HG02610 (cell line): ENCODE results near the gene ACSS2.
A peak's percentile ranks its signal among the peaks of the same experiment; 100 is the strongest.

Experiments
- ATAC-seq: cut with Tn5 transposase; IDR thresholded peaks from one replicate; pipeline ENCODE4 v1.9.1; 2021; ENCODE audit warnings: mild to moderate bottlenecking, moderate library complexity; ENCODE audit not compliant: unreplicated experiment

ACSS2 gene

GRCh38 chr20:34876406-34877282 is at the start of gene ACSS2:
ACSS2 (plus strand) TSS chr20:34876612; CDS start chr20:34876646, 34 bp downstream.
- ATAC-seq = peak; percentile 23

GRCh38 chr20:34829191-34829590 is 47.2 kb upstream of the ACSS2 start:
- no peak for ATAC-seq

- ATAC-seq = no peak
Observed at GRCh38 chr20:34831936-34832335, 44.5 kb upstream of the ACSS2 start.

- ATAC-seq = no peak
Observed at GRCh38 chr20:34834459-34834893, 41.9 kb upstream of the ACSS2 start.

GRCh38 chr20:34842143-34842542 is 34.3 kb upstream of the ACSS2 start:
- no peak for ATAC-seq

- no peak for ATAC-seq
Observed at GRCh38 chr20:34843421-34843820, 33.0 kb upstream of the ACSS2 start.

GRCh38 chr20:34848597-34848996 is 27.8 kb upstream of the ACSS2 start:
- no peak for ATAC-seq

GRCh38 chr20:34849778-34850177 is 26.6 kb upstream of the ACSS2 start:
- ATAC-seq = no peak

- no peak for ATAC-seq
Observed at GRCh38 chr20:34850969-34851368, 25.4 kb upstream of the ACSS2 start.

- ATAC-seq = no peak
Observed at GRCh38 chr20:34852298-34852697, 24.1 kb upstream of the ACSS2 start.

- no peak for ATAC-seq
Observed at GRCh38 chr20:34859367-34859766, 17.0 kb upstream of the ACSS2 start.

- ATAC-seq = no peak
Observed at GRCh38 chr20:34859826-34860545, 16.4 kb upstream of the ACSS2 start.

GRCh38 chr20:34861386-34862084 is 14.9 kb upstream of the ACSS2 start:
- ATAC-seq = no peak

GRCh38 chr20:34862724-34863123 is 13.7 kb upstream of the ACSS2 start:
- no peak for ATAC-seq

- ATAC-seq = no peak
Observed at GRCh38 chr20:34863421-34863965, 12.9 kb upstream of the ACSS2 start.

GRCh38 chr20:34864216-34864615 is 12.2 kb upstream of the ACSS2 start:
- ATAC-seq = no peak

GRCh38 chr20:34871320-34871926 is 5.0 kb upstream of the ACSS2 start:
- ATAC-seq = no peak

- no peak for ATAC-seq
Observed at GRCh38 chr20:34871966-34872621, 4.3 kb upstream of the ACSS2 start.

GRCh38 chr20:34872622-34873224 is 3.7 kb upstream of the ACSS2 start, which contains the start of gene GGT7:
GGT7 (minus strand) TSS chr20:34872856; CDS start chr20:34872815, 41 bp downstream.
- ATAC-seq = peak; percentile 53
